Body of pancreas (tissue), 4 donors: ENCODE data around the gene ADGRE1.

Source experiments
- CTCF ChIP-seq, 7 experiments: fragments of 450-650 bp in 4 of 7; fragments of 200-600 bp in 3 of 7; sonication (generic) in 3 of 7; IDR thresholded peaks; one replicate each; pipeline ENCODE4 v1.5.1; 2016 to 2019; ENCODE audit warnings: antibody characterized with exemption in 7 of 7
- POLR2A ChIP-seq, 3 donors: fragments of 450-650 bp; IDR thresholded peaks; one replicate each; pipeline ENCODE4 v1.6.1; 2016; ENCODE audit warnings: antibody characterized with exemption in 3 of 3, mild to moderate bottlenecking in 2 of 3

GRCh38 chr19:6852001-6852400 is 35.4 kb upstream of the ADGRE1 start:
- TF ChIP-seq CTCF (IDR thresholded peaks at IDR 0.05) (no peak), POLR2A (IDR thresholded peaks at IDR 0.05) (no peak)
